Keratinocyte (primary cell): ENCODE data around the gene EPHB3.

Experiments
- EZH2 ChIP-seq: IDR thresholded peaks from one replicate; pipeline ENCODE4 v1.6.1; 2012; ENCODE audit warnings: inconsistent platforms, mild to moderate bottlenecking, low read length, moderate library complexity
- TF ChIP-seq, protein P1 (sequence below), 3 experiments: IDR thresholded peaks in 1 of 3; conservative IDR thresholded peaks in 1 of 3; optimal IDR thresholded peaks in 1 of 3; 2 replicates in 2 of 3; 3 replicates in 1 of 3; pipeline versions ENCODE3 to v1.5.1; 2011; ENCODE audit warnings: low read length in 3 of 3, mild to moderate bottlenecking in 3 of 3, moderate library complexity in 2 of 3, control low read depth in 1 of 3, inconsistent platforms in 1 of 3; ENCODE audit not compliant: insufficient read depth in 2 of 3; ENCODE audit errors: extremely low read depth in 1 of 3

DNA sequence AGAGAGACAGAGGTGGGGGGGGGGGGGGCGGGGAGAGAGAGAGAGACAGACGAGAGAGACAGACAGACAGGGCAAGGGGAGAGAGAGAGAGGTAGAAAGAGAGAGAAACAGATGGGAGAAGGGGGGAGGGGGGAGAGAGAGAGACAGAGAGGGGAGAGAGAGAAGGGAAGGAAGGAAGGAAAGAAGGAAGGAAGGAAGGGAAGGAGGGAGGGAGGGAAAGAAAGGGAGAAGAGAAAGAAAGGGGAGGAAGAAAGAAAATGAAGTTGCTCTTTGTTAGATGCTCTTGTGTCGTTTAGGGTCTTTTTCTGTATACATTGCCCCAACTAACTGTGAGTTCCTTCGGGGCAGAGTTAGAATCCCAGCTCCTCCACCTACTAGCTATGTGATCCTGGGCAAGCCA is 19.0 kb upstream of the EPHB3 start:
- TF ChIP-seq, protein P1, sequence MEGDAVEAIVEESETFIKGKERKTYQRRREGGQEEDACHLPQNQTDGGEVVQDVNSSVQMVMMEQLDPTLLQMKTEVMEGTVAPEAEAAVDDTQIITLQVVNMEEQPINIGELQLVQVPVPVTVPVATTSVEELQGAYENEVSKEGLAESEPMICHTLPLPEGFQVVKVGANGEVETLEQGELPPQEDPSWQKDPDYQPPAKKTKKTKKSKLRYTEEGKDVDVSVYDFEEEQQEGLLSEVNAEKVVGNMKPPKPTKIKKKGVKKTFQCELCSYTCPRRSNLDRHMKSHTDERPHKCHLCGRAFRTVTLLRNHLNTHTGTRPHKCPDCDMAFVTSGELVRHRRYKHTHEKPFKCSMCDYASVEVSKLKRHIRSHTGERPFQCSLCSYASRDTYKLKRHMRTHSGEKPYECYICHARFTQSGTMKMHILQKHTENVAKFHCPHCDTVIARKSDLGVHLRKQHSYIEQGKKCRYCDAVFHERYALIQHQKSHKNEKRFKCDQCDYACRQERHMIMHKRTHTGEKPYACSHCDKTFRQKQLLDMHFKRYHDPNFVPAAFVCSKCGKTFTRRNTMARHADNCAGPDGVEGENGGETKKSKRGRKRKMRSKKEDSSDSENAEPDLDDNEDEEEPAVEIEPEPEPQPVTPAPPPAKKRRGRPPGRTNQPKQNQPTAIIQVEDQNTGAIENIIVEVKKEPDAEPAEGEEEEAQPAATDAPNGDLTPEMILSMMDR (optimal IDR thresholded peaks at IDR 0.05 in 1 of 3, IDR thresholded peaks at IDR 0.05 in 1 of 3, conservative IDR thresholded peaks at IDR 0.05 in 1 of 3; ENCODE audit: extremely low read depth in 1 of 3, insufficient read depth in 2 of 3, low read length in 3 of 3) = no peak
- no peak for TF ChIP-seq EZH2
